Activated CD8-positive, alpha-beta T cell treated with anti-CD3 and anti-CD28 coated beads, Interleukin-2, amount 10 ng/mL, durations not matched to agents 7 days and 5 days (primary cell): ENCODE data around the gene LRRC4C. TPM values are rescaled to one million over a fixed set of nuclear protein-coding genes. Genes with fewer than 3 reads are reported as not detected.

Experiments used
- ATAC-seq: fragments of 150-1000 bp; cut with Tn5 transposase; one replicate; pipeline ENCODE4 v1.10.0; 2021; ENCODE audit warnings: moderate library complexity
- CTCF ChIA-PET: fragments of 350-600 bp; sonication (Branson Sonifier 250); formaldehyde crosslinking; loops from one replicate; lab custom pipeline; 2021; ENCODE audit warnings: antibody characterized with exemption; lab: Charles Lee
- POLR2A ChIA-PET: fragments of 350-600 bp; sonication (Branson Sonifier 250); formaldehyde crosslinking; loops from one replicate; lab custom pipeline; 2021; ENCODE audit warnings: antibody characterized with exemption; lab: Charles Lee
- DNase-seq: peaks from one replicate; pipeline ENCODE4 v3.0.0-alpha.2; 2020
- H3K27ac Mint-ChIP-seq: one replicate; pipeline ENCODE4 v1.8.0; 2021; ENCODE audit warnings: mild to moderate bottlenecking, mixed read lengths
- H3K27me3 Mint-ChIP-seq: one replicate; pipeline ENCODE4 v1.8.0; 2021; ENCODE audit warnings: low read depth, mixed read lengths
- H3K36me3 Mint-ChIP-seq: one replicate; pipeline ENCODE4 v1.8.0; 2021; ENCODE audit warnings: low read depth, mixed read lengths
- H3K4me1 Mint-ChIP-seq: one replicate; pipeline ENCODE4 v1.8.0; 2021; ENCODE audit warnings: low read depth, mixed read lengths
- H3K4me3 Mint-ChIP-seq: one replicate; pipeline ENCODE4 v1.8.0; 2021; ENCODE audit warnings: mild to moderate bottlenecking, mixed read lengths
- H3K9me3 Mint-ChIP-seq: one replicate; pipeline ENCODE4 v1.8.0; 2022; ENCODE audit warnings: mixed read lengths; ENCODE audit not compliant: insufficient read depth
- total RNA-seq, 2 experiments: library from RNA; stranded (reverse); gene quantifications; one replicate each; pipeline ENCODE4 v1.2.3, GENCODE V29; 2021

LRRC4C gene
- total RNA-seq, 2 experiments from 2014 or later, result not detected

DNA sequence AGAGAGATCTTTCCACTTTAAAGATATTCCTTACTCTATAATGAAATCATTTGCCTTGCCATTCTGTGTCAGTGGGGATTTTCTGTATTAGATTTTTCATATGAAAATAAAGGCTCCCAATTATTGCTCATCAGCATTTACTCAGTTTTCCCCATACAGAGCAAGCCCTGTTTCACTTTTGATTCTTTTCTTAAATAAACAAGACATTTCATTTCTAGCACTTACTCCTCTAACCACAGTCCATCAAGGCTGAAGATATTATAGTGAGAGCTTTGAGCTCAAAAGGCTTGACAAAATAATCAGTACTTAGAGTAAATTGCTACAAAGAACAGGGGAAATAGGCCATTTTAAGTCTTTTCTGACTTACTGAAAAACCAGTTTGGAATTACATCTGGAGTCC is 385.1 kb downstream of the LRRC4C start:
- Mint-ChIP-seq H3K36me3 (no peaks in the 10 kb centered on the region), H3K27me3 (no peaks in the 10 kb centered on the region), H3K27ac (no peak overlapping the region), H3K4me3 (no peak overlapping the region), H3K4me1 (no peaks in the 10 kb centered on the region), H3K9me3 (peaks cover 33% of the 10 kb centered on the region)
- no peak for ATAC-seq
- ChIA-PET POLR2A (no interaction called here), CTCF (no interaction called here)
- DNase-seq, result no peak

DNA sequence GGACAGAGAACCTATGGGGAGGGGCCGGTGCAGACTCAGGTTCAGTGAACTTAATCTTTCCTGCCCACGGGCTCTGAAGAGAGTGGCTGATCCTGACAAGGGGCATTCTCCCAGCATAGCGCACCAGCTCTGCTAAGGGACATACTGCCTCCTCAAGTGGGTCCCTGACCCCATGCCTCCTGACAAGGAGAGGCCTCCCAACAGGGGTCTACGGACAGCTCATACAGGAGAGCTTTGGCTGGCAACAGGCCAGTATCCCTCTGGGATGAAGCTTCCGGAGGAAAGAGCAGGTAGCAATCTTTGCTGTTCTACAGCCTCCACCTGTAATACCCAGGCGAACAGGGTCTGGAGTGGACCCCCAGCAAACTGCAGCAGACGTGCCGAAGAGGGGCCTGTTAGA is 394.0 kb downstream of the LRRC4C start:
- Mint-ChIP-seq H3K36me3 (no peaks in the 10 kb centered on the region), H3K4me1 (no peaks in the 10 kb centered on the region), H3K27me3 (no peaks in the 10 kb centered on the region), H3K27ac (no peak overlapping the region), H3K4me3 (no peak overlapping the region), H3K9me3 (peaks cover 25% of the 10 kb centered on the region)
- ChIA-PET POLR2A (no interaction called here), CTCF (no interaction called here)
- ATAC-seq (no peak), DNase-seq (no peak)

DNA sequence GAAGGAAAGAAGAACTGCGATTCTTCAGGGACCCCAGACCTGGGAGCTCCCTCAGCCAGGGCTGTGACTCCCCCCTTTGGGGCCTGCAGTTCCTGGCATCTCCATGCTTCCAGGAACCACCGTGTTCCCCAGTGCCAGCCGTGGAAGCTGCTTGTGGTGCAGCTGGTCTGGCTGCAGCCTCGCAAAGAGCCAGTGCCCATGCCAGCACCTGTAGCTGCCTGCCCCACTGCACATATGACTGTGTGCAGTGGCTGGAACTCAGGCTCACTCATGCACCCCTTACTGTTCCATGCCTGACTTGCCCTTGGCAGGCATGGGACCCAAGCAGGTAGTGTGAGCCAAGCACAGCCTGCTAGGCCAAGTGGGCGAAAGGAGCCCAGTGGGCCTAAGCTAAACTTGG is 401.3 kb downstream of the LRRC4C start:
- Mint-ChIP-seq H3K4me1 (no peaks in the 10 kb centered on the region), H3K9me3 (peaks cover 16% of the 10 kb centered on the region), H3K4me3 (no peak overlapping the region), H3K27me3 (no peaks in the 10 kb centered on the region), H3K27ac (no peak overlapping the region), H3K36me3 (no peaks in the 10 kb centered on the region)
- POLR2A ChIA-PET, result no interaction called here
- DNase-seq (no peak), ATAC-seq (no peak)
- CTCF ChIA-PET, result no interaction called here

DNA sequence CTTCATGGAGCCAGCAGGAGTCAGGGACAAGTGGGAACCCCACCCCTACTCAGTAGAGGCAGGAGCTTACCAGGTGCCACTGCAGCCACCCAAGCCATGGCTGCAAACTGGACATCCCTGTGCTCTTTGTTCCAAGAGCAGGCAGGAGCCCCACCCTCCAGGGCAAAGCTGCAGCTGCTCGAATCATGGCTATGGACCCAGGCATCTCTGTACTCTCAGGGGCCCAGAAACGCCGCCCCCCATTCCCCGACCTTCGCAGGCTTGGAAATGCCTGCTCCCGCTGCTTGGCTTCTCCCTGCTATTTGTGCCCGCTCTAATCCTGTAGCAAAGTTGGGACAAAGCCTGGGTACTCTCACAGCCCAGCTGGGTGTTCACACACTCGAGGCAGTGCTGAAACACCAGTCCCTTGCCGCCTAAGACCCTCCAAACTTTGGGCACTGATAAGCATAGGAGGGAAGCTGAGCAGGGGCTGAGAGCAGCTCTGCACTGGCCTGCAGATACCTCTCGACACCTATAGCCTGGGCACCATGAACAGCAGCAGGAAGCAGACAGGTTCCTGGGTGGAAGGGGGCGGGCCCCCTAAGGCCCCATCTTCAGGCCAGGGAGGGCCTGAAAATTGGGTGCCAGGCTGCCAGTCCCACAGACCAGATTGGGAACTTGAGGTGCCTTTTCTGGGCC is 402.4 kb downstream of the LRRC4C start:
- ATAC-seq, result no peak
- CTCF ChIA-PET, result no interaction called here

DNA sequence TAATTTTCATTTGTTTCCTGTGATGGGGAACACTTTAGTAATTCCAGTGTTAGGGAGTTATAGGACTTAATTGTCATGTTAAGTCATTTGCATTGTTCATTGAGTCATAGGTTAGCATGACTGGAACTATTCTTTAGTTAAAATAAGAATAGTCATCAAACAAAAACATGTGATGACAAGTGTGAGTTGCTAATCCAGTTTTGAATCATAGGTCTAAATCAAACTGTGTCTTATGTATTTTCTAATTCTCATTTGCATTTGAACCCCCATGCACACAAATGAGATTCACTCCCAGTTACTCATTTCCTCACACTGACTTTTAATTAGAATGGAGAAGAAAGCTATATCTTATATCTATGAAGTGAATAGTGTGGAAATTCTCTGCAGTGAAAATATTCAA is 405.6 kb downstream of the LRRC4C start:
- Mint-ChIP-seq H3K9me3 (peaks cover 24% of the 10 kb centered on the region), H3K27ac (no peak overlapping the region), H3K4me1 (no peaks in the 10 kb centered on the region), H3K36me3 (no peaks in the 10 kb centered on the region), H3K4me3 (no peak overlapping the region), H3K27me3 (no peaks in the 10 kb centered on the region)
- CTCF ChIA-PET, result no interaction called here
- POLR2A ChIA-PET, result no interaction called here
- ATAC-seq (no peak), DNase-seq (no peak)

More for the DNA sequence above, 402.4 kb downstream of the LRRC4C start:
- H3K27me3 Mint-ChIP-seq, result no peaks in the 10 kb centered on the region
- no peaks in the 10 kb centered on the region for H3K36me3 Mint-ChIP-seq
- POLR2A ChIA-PET, result no interaction called here
- H3K27ac Mint-ChIP-seq, result no peak overlapping the region
- no peaks in the 10 kb centered on the region for H3K4me1 Mint-ChIP-seq
- no peak overlapping the region for H3K4me3 Mint-ChIP-seq
- H3K9me3 Mint-ChIP-seq, result peaks cover 19% of the 10 kb centered on the region
- DNase-seq, result no peak

DNA sequence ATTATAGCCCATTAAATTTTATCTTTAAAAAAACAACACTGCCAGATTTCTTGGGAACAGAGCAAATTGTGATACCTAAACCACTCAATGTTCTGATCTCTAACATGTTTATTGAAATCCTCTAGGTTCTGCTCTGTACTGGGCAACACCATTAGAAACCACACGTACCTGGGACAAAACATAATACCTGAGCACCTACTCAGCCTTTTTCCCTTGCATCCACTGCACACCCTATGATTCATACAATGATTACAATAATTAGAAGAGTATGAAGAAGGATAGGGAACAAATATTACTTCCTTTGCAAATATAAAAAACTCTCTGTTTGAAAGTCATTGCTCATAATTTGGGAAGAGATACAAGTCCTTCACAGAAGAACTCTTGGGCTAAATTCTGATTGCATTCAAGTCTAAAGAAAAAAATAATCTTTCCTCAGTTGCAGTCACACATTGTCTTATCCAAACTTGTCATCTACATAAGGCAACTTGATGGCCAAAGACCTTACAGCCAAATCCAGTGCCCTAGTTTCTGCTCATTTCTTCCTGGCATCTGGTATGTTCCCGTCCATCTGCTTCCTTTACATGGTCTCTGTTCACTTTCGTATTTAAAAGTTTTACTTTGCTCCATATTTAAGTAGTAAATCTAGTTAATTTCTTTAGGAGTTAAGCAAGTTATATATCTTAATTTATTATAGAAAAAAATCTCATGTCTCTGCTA is 407.4 kb downstream of the LRRC4C start:
- Mint-ChIP-seq H3K9me3 (peaks cover 29% of the 10 kb centered on the region), H3K36me3 (no peaks in the 10 kb centered on the region), H3K4me1 (no peaks in the 10 kb centered on the region), H3K27me3 (no peaks in the 10 kb centered on the region), H3K27ac (no peak overlapping the region), H3K4me3 (no peak overlapping the region)
- DNase-seq (no peak), ATAC-seq (no peak)
- ChIA-PET POLR2A (no interaction called here), CTCF (no interaction called here)

DNA sequence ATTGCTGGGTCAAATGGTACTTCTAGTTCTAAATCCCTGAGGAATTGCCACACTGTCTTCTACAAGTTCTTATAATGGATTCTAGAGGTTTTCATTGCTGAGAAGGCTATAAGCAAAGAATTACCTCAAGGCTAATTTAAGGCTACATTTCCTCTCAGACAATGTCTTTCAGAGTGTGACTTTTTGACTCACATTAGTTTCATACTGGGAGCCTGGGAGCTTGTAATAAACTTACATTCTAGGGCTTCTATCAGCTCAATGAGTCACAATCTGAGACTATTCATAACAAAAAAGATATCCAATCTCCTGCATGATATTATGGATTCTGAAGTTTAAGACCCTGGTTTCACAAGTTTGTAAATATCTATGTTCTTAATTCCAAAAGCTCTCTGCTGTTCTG is 408.7 kb downstream of the LRRC4C start:
- Mint-ChIP-seq H3K27ac (no peak overlapping the region), H3K36me3 (no peaks in the 10 kb centered on the region), H3K4me1 (no peaks in the 10 kb centered on the region), H3K4me3 (no peak overlapping the region), H3K9me3 (peaks cover 22% of the 10 kb centered on the region), H3K27me3 (no peaks in the 10 kb centered on the region)
- POLR2A ChIA-PET, result no interaction called here
- ATAC-seq (no peak), DNase-seq (no peak)
- CTCF ChIA-PET, result no interaction called here

DNA sequence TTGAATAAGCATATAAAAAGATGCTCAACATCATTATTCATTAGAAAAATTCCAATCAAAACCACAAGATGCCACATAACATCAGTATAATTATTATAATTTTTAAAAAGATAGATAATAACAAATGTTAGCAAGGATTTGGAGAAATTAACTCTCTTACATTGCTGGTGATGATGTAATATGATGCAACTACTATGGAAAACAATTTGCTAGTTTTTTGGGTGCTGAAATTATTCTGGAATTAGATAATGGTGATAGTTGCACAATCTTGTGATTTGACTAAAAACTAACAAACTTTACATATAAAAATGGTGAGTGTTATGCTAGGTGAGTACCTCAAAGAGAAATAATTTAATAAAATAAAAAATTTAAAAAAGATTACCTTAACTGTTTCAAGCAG is 412.2 kb downstream of the LRRC4C start:
- POLR2A ChIA-PET, result no interaction called here
- no peak for ATAC-seq
- CTCF ChIA-PET, result no interaction called here

DNA sequence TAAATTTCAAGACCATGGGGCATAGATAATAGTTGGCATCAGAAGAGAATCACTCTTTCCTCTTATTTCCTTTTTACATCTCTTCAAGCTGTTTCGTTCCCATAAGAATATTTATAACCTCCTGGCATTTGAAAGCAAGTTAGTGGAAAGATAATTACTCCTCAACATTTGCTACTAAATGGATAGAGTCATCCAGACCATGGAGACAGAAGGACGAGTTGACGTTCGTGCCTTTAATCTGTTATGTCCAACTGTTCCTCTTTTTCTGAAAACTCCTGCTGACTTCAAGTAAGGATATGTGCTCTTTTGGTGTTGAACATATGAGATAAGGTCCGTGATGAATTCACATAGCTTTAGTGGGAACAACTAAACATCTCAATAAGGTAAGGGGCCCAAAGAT is 414.2 kb downstream of the LRRC4C start:
- H3K27me3 Mint-ChIP-seq, result no peaks in the 10 kb centered on the region
- no peak overlapping the region for H3K27ac Mint-ChIP-seq
- no peaks in the 10 kb centered on the region for H3K4me1 Mint-ChIP-seq
- no peak for ATAC-seq
- H3K36me3 Mint-ChIP-seq, result no peaks in the 10 kb centered on the region
- DNase-seq, result no peak
- no peak overlapping the region for H3K4me3 Mint-ChIP-seq
- POLR2A ChIA-PET, result no interaction called here
- peaks cover 16% of the 10 kb centered on the region for H3K9me3 Mint-ChIP-seq
- CTCF ChIA-PET, result no interaction called here

More for the DNA sequence above, 412.2 kb downstream of the LRRC4C start:
- Mint-ChIP-seq H3K4me3 (no peak overlapping the region), H3K36me3 (no peaks in the 10 kb centered on the region), H3K27ac (no peak overlapping the region), H3K9me3 (peaks cover 23% of the 10 kb centered on the region), H3K4me1 (no peaks in the 10 kb centered on the region), H3K27me3 (no peaks in the 10 kb centered on the region)
- DNase-seq, result no peak

DNA sequence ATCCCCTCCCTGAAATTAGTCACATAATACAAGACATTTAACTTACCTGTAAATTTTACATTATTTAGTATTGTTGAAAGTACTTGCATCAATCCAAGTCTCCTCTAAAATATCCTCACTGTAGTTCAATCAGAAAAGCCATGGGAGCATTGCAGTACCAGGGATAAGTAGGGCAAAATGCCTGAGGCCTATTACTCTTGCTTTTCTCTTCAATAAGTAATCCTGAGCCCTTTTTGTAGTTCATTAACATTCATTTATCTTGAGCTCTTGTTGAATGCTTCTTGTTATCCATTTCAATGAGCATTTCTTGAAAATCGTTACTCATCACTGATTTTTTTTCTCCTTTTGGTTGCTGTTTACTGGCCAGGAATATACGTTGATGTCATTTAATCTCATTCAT is 414.7 kb downstream of the LRRC4C start:
- CTCF ChIA-PET, result no interaction called here
- Mint-ChIP-seq H3K36me3 (no peaks in the 10 kb centered on the region), H3K4me1 (no peaks in the 10 kb centered on the region), H3K9me3 (peaks cover 15% of the 10 kb centered on the region), H3K27me3 (no peaks in the 10 kb centered on the region), H3K4me3 (no peak overlapping the region), H3K27ac (no peak overlapping the region)
- no peak for ATAC-seq
- POLR2A ChIA-PET, result no interaction called here
- DNase-seq, result no peak

DNA sequence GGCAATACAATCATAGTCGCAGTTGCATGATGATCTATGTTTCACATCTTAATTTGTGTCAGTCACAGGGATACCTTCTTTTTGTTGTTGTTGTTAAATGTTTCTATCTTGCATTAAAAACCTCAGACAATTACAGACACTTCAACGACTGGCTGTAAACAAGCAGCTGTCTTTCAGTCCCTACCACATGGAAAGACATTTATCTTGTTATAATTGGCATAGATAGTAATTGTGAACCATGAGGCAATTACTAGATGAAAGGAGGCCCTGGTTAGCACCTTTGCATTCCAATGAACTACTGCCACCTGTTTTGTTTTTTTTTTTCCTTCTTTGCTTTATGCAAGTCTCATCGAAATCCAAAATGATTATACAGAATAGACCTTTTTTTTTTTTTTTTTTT is 416.8 kb downstream of the LRRC4C start:
- ChIA-PET CTCF (no interaction called here), POLR2A (no interaction called here)
- no peak overlapping the region for H3K27ac Mint-ChIP-seq
- H3K4me1 Mint-ChIP-seq, result no peaks in the 10 kb centered on the region
- no peaks in the 10 kb centered on the region for H3K36me3 Mint-ChIP-seq
- peaks cover 18% of the 10 kb centered on the region for H3K9me3 Mint-ChIP-seq
- no peak for ATAC-seq
- no peaks in the 10 kb centered on the region for H3K27me3 Mint-ChIP-seq
- no peak for DNase-seq
- H3K4me3 Mint-ChIP-seq, result no peak overlapping the region

DNA sequence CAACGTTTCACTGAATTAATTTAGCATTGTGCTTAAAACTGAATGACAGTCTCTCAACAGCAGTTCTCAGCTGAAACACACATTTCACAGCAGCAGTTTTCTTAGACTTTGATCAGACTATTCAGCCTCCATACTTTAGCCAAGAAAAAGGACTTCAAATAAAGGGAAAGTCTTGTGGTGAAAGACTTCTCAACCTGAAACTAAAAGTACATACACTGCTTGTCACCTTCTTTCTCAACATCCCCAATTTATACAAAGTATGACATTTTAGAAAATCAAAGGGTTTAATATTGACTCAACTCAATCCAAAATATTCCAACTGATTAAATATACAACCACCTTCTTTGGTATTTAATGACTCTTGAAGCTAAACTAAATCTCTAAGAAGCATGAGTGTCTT is 419.0 kb downstream of the LRRC4C start:
- Mint-ChIP-seq H3K27me3 (no peaks in the 10 kb centered on the region), H3K4me3 (no peak overlapping the region), H3K27ac (no peak overlapping the region), H3K36me3 (no peaks in the 10 kb centered on the region), H3K9me3 (peaks cover 16% of the 10 kb centered on the region), H3K4me1 (no peaks in the 10 kb centered on the region)
- ChIA-PET CTCF (no interaction called here), POLR2A (no interaction called here)
- DNase-seq, result no peak
- no peak for ATAC-seq
